Omental fat pad (tissue), 4 donors: ENCODE measurements around the gene HGFAC. TPM values are rescaled to one million over a fixed set of nuclear protein-coding genes. Genes with fewer than 3 reads are reported as not detected.

Experiments
- ATAC-seq: fragments of 150-250 bp; one replicate; pipeline ENCODE4 v1.9.1; 2016; ENCODE audit warnings: mild to moderate bottlenecking, moderate library complexity; ENCODE audit not compliant: low FRiP score
- DNase-seq: peaks from one replicate; pipeline ENCODE4 v3.0.0-alpha.2; 2019; ENCODE audit warnings: low spot score
- CTCF ChIP-seq, 3 donors: fragments of 450-650 bp; IDR thresholded peaks; one replicate each; pipeline ENCODE4 v1.5.1; 2016 to 2017; ENCODE audit warnings: antibody characterized with exemption in 3 of 3, mild to moderate bottlenecking in 3 of 3, moderate library complexity in 2 of 3
- total RNA-seq, 4 donors: library from RNA; depleted of rRNA; stranded (reverse); fragments of >200 nt; gene quantifications; one replicate each; pipeline ENCODE4 v1.1.0, GENCODE V29; 2016

HGFAC gene
- total RNA-seq, 4 donors from 2014 or later, result not detected

- ATAC-seq (no peak), DNase-seq (no peak)
- TF ChIP-seq CTCF (IDR thresholded peaks at IDR 0.05), result no peak
Observed at GRCh38 chr4:3494462-3494871, 52.7 kb downstream of the HGFAC start.

- no peak for DNase-seq
- no peak for TF ChIP-seq CTCF (IDR thresholded peaks at IDR 0.05)
- no peak for ATAC-seq
Observed at GRCh38 chr4:3495204-3495975, 53.6 kb downstream of the HGFAC start.

GRCh38 chr4:3496021-3496420 lies 54.3 kb downstream of the HGFAC start:
- DNase-seq (no peak), ATAC-seq (no peak)
- no peak for TF ChIP-seq CTCF (IDR thresholded peaks at IDR 0.05)

- ATAC-seq, result no peak
- TF ChIP-seq CTCF (IDR thresholded peaks at IDR 0.05), result no peak
- DNase-seq, result no peak
Observed at GRCh38 chr4:3497095-3497494, 55.3 kb downstream of the HGFAC start.

GRCh38 chr4:3497523-3498389 lies 56.0 kb downstream of the HGFAC start:
- DNase-seq (no peak), ATAC-seq (no peak)
- no peak for TF ChIP-seq CTCF (IDR thresholded peaks at IDR 0.05)

- no peak for DNase-seq
- no peak for TF ChIP-seq CTCF (IDR thresholded peaks at IDR 0.05)
- no peak for ATAC-seq
Observed at GRCh38 chr4:3498407-3498806, 56.6 kb downstream of the HGFAC start.

Other genes with a start within 250 kb of the HGFAC start
- gene MSANTD1, start 192.8 kb upstream of the HGFAC start, total RNA-seq, result 1 to 10 TPM in 2 of 4 donors, under 1 TPM in 2; 0.31 to 1.1 (median 0.86) TPM
- 10 to 100 TPM; 11.3 to 27.6 (median 14.6) TPM for gene RGS12, start 148.9 kb upstream of the HGFAC start, total RNA-seq
- not detected for gene DOK7, start 21.3 kb downstream of the HGFAC start, total RNA-seq
- 100 to 1,000 TPM; 119 to 141 (median 127) TPM for gene LRPAP1, start 90.5 kb downstream of the HGFAC start, total RNA-seq